ENCODE results near the gene TRMT11.

DNA sequence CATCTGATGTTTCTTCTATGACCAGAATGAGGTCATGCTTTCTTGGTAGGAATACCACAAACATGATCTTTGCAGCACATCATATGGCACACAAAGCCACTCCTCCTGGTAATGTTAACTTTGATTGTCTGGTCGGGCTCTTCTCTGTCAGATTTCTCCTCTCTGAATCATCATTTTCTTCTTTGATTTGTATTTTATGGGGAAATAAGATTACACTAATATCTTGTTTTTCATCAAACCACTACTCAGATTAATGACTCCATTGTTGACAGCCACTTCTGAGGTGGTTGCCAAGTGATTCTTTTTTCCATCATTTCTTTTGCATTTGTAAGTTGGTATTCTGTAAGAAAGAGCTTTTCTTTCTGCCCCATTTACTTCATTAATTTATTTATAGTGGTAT is 29.5 kb downstream of the TRMT11 start:
- TF ChIP-seq, protein P1, sequence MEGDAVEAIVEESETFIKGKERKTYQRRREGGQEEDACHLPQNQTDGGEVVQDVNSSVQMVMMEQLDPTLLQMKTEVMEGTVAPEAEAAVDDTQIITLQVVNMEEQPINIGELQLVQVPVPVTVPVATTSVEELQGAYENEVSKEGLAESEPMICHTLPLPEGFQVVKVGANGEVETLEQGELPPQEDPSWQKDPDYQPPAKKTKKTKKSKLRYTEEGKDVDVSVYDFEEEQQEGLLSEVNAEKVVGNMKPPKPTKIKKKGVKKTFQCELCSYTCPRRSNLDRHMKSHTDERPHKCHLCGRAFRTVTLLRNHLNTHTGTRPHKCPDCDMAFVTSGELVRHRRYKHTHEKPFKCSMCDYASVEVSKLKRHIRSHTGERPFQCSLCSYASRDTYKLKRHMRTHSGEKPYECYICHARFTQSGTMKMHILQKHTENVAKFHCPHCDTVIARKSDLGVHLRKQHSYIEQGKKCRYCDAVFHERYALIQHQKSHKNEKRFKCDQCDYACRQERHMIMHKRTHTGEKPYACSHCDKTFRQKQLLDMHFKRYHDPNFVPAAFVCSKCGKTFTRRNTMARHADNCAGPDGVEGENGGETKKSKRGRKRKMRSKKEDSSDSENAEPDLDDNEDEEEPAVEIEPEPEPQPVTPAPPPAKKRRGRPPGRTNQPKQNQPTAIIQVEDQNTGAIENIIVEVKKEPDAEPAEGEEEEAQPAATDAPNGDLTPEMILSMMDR (IDR thresholded peaks at IDR 0.05), result no peak
- TF ChIP-seq POLR2A (IDR thresholded peaks at IDR 0.05), result no peak
